ENCODE measurements around the gene SNX32. TPM values are rescaled to one million over a fixed set of nuclear protein-coding genes. Genes with fewer than 3 reads are reported as not detected.
A peak's percentile ranks its signal among the peaks of the same experiment; 100 is the strongest.

The SNX32 gene
- total and polyA plus RNA-seq, 9 of the 15 experiments (the other 6 are each of a cell fraction or from before 2014, with no cell fraction given): 0.03 TPM; not detected in 7

DNA sequence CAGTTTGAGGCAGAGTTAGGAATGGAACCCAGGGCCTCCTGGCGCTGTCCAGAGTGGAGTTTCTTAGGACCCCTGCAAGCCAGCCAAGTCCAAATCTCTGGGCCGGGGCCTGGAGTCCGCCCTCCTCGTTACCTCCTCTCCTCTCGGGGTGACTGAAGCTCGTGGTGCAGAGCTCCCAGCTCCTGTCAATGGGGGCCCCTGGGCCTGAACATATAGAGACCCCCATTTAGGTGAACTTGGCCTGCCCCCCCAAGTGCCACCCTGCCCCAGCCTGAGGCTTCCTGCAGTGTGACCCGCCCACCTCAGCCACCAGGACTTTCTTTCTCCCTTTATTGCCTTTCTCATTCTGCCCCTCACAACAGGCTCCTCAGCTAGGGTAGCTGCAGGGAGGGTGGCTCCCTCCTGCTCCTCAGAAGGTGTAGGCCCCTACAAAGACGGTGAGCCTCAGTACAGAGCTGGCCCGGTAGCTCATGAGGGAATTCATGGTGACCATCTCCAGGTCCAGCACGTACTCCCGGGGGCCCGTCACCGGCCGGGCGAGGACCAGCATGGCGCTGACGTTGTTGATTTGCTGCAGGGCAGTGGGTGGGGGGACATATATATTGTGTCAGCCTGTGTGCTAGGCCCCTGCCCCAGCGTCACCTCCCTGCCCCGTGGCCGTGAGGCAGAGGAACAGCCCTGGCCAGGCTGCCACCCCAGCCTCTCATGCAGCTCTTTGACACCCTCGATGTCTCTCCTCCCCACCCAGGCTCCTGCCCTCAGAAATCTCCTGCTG, 32.9 kb downstream of the SNX32 start:
- BruUV-seq (replicated peaks): no TSS peak
- peak overlapping the region; percentile 65; the same call in 1 of the 3 replicates for H3K27ac ChIP-seq (ENCODE audit: extremely low read depth, low read depth, low read length)
- peak; percentile 74 for TF ChIP-seq POLR2G (IDR thresholded peaks at IDR 0.05; ENCODE audit: low read depth, low read length)
- TF ChIP-seq RBFOX2 (IDR thresholded peaks at IDR 0.05; ENCODE audit: low read depth, low read length): peak; percentile 80
- TF ChIP-seq, protein P1, sequence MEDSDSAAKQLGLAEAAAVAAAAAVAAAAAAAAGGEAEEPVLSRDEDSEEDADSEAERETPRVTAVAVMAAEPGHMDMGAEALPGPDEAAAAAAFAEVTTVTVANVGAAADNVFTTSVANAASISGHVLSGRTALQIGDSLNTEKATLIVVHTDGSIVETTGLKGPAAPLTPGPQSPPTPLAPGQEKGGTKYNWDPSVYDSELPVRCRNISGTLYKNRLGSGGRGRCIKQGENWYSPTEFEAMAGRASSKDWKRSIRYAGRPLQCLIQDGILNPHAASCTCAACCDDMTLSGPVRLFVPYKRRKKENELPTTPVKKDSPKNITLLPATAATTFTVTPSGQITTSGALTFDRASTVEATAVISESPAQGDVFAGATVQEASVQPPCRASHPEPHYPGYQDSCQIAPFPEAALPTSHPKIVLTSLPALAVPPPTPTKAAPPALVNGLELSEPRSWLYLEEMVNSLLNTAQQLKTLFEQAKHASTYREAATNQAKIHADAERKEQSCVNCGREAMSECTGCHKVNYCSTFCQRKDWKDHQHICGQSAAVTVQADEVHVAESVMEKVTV (CRISPR knock-in tag; IDR thresholded peaks at IDR 0.05): no peak
- TF ChIP-seq L3MBTL2 (IDR thresholded peaks at IDR 0.05): 0 out of 2 replicates have a peak, but pooled peaks have one; percentile 13
- no peak for TF ChIP-seq ZNF316 (IDR thresholded peaks at IDR 0.05)
- TF ChIP-seq ZFX (CRISPR knock-in tag; IDR thresholded peaks at IDR 0.05): peak; percentile 27; the same call in 1 of the 2 replicates
- no peak for TF ChIP-seq PHB (CRISPR knock-in tag; IDR thresholded peaks at IDR 0.05)
- DNase-seq (ENCODE audit: extremely low read depth in 1 of 4, low spot score in 3 of 4) (no peak), ATAC-seq (no peak; the same call in 2 of the 3 replicates), FAIRE-seq (no peak)
- no peak overlapping the region for H3K4me2 ChIP-seq (ENCODE audit: insufficient read depth, low read length)
- no peaks in the 10 kb centered on the region for H3K9me1 ChIP-seq (ENCODE audit: control insufficient read depth, insufficient read depth, low read length)
- ChIA-PET POLR2A (interaction anchor here (0.6 to 8.2 kb wide), 7 partner anchors 7 to 1139 kb away, joined by 3 to 151 read pairs (median 5); partner anchors contain the start of genes CCDC85B, CFL1, CTSW and FIBP), CTCF (ENCODE audit: low intra/inter-chr PET ratio) (no interaction called here)
- no peak overlapping the region for H3K4me3 ChIP-seq
- H3K27me3 ChIP-seq (ENCODE audit: control insufficient read depth in 2 of 2, insufficient read depth in 2 of 2, low read length in 2 of 2): no peaks in the 10 kb centered on the region
- H3K36me3 ChIP-seq (ENCODE audit: control insufficient read depth, insufficient read depth, low read length): peaks cover 65% of the 10 kb centered on the region; the same call in 2 of the 3 replicates
- in situ Hi-C loops (cut with MboI): no loop called here
- H3K9me3 ChIP-seq (replicated peaks; ENCODE audit: control insufficient read depth, insufficient read depth, low read depth, low read length): no peaks in the 10 kb centered on the region
- H3K9ac ChIP-seq (ENCODE audit: insufficient read depth in 1 of 2, low read depth in 2 of 2, low read length in 2 of 2): peak overlapping the region in 1 of 2 experiments; percentile 83; a peak in 3 of 4 replicates
- no peak overlapping the region for H2AFZ ChIP-seq (ENCODE audit: low read depth, low read length)
- peaks cover 23 to 78% of the 10 kb centered on the region in 2 experiments for H3K4me1 ChIP-seq (replicated peaks in 1 of 2; ENCODE audit: control insufficient read depth in 2 of 2, insufficient read depth in 2 of 2, low read length in 2 of 2)
- intact Hi-C loops (cut with micrococcal nuclease): no loop called here
- WGBS (ENCODE audit: insufficient coverage, low coverage, missing lambda C conversion rate): 83% methylated on average over 21 of the region's 21 CpGs
- H3K79me2 ChIP-seq (ENCODE audit: control insufficient read depth, insufficient read depth, low read length): peaks cover 14% of the 10 kb centered on the region
- H4K20me1 ChIP-seq (replicated peaks; ENCODE audit: control insufficient read depth, insufficient read depth, low read length): no peaks in the 10 kb centered on the region
